Lung microvascular endothelial cell (primary cell): ENCODE results near the gene TERT. TPM values are rescaled to one million over a fixed set of nuclear protein-coding genes. Genes with fewer than 3 reads are reported as not detected.
"Not testable (repeated sequence)": the region's sequence is repeated elsewhere in the genome, so short reads cannot be mapped to it uniquely, and the experiment has no call there.

Experiments used
- DNase-seq, 2 donors: peaks; one replicate each; pipeline versions ENCODE4 v3.0.0 to v3.0.0-alpha.2; 2010; ENCODE audit warnings: low read depth in 2 of 2
- total RNA-seq: library from RNA; depleted of rRNA; stranded (reverse); fragments of >200 nt; gene quantifications from 2 replicates; pipeline ENCODE4 v1.2.1, GENCODE V29; 2014

Gene TERT
- total RNA-seq, 1 donor from 2014 or later = not detected

GRCh38 chr5:1240496-1241260, 54.2 kb downstream of the TERT start:
- no peak for DNase-seq

GRCh38 chr5:1239505-1240251, 55.2 kb downstream of the TERT start:
- no peak for DNase-seq

DNA sequence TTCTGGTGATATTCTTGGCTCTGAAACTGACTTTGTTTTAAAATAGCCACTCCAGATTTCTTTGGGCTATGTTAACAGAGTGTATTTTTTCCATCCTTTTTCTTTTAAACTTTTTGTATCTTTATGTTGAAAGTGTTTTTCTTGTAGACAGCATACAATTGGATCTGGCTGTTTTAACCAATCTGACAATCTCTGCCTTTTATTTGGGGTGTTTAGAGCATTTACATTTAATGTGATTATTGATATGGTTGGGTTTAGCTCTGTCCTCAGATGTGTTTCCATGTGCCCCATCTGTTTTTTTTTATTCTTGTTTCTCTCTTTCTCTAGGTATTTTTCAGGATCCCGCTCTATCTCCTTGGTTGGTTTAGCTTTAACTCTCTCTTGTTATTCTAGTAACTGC, 59.0 kb downstream of the TERT start:
- no peak for DNase-seq

GRCh38 chr5:1235379-1235778, 59.5 kb downstream of the TERT start:
- no peak for DNase-seq

GRCh38 chr5:1232780-1233179, 62.1 kb downstream of the TERT start:
- DNase-seq = no peak

GRCh38 chr5:1231354-1231905, 63.4 kb downstream of the TERT start:
- DNase-seq = no peak

- no peak for DNase-seq
Measured at GRCh38 chr5:1230551-1230950, 64.3 kb downstream of the TERT start.

DNA sequence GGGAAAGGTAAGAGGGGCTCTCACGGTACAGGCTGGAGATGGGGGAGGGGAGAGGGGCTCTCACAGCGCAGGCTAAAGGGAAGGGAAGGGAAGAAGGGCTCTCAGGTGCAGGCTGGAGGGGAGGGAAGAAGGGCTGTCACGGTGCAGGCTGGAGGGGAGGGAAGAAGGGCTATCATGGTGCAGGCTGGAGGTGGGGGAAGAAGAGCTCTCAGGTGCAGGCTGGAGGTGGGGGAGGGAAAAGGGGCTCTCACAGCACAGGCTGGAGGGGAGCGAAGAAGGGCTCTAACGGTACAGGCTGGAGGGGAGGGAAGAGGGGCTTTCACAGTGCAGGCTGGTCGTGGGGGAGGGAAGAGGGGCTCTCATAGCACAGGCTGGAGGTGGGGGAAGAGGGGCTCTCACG, 65.0 kb downstream of the TERT start:
- no peak for DNase-seq

DNA sequence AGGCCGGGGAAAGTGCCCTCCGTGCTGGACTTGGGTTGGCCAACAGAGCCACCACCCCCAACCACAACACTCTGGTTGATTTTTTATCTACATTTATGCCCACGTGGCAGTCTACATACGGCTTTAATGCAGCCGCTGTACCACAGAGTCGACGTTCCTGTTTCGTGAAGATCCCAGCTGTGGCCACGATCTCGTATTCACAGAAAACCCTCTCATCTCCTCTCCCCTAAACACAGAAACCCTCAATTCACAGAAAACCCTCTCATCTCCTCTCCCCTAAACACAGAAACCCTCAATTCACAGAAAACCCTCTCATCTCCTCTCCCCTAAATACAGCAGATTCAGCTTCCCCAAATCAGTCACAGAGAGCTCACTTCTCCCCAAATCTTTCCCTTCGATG, 65.8 kb downstream of the TERT start:
- not testable (repeated sequence) for DNase-seq

GRCh38 chr5:1228120-1228519, 66.7 kb downstream of the TERT start:
- DNase-seq = no peak

GRCh38 chr5:1227667-1228066, 67.2 kb downstream of the TERT start:
- no peak for DNase-seq

GRCh38 chr5:1226839-1227581, 67.9 kb downstream of the TERT start:
- no peak for DNase-seq

DNA sequence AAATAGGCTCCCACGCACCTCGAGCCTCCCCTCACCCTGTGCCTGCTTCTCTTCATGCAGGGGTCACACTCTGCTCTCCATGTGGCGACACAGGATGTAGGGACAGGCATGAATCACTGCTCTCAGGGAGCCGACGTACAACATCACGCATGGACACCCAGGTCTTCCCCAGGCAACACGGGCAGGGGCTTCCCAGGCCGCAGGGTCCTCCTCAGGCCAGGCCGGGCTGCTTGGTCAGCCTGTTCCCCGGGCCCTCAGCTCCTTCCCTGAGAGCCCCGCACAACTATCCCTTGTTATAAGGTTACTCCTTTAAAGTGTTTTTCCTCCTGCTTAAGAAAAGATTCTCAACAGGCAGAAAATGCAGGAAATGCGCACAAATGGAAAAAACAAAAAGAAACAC, 68.6 kb downstream of the TERT start:
- DNase-seq = no peak

GRCh38 chr5:1225081-1225480, 69.8 kb downstream of the TERT start, which contains the start of gene SLC6A18:
Gene SLC6A18 (plus strand): TSS chr5:1225381. CDS start chr5:1225478, 97 bp downstream.
- DNase-seq = no peak

GRCh38 chr5:1224631-1225030, 70.2 kb downstream of the TERT start:
- DNase-seq = no peak

DNA sequence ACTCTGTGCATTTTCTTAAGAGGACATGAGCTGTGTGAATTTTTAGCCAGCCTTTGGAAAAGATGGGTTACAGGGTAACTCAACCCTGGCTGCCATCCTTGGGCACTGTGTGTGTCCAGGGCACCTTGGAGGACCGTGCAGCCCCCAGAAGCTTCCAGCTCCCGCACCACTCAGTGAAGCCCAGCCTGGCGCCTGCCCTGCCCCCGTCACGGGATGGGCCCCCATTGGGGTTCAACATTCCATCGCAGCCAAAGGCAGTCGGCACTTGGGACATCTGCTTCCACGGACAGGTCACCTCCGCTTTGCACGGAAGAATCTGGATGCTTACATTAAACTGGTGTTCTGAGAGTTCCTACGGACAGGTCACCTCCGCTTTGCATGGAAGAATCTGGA, 71.6 kb downstream of the TERT start:
- DNase-seq = no peak

DNA sequence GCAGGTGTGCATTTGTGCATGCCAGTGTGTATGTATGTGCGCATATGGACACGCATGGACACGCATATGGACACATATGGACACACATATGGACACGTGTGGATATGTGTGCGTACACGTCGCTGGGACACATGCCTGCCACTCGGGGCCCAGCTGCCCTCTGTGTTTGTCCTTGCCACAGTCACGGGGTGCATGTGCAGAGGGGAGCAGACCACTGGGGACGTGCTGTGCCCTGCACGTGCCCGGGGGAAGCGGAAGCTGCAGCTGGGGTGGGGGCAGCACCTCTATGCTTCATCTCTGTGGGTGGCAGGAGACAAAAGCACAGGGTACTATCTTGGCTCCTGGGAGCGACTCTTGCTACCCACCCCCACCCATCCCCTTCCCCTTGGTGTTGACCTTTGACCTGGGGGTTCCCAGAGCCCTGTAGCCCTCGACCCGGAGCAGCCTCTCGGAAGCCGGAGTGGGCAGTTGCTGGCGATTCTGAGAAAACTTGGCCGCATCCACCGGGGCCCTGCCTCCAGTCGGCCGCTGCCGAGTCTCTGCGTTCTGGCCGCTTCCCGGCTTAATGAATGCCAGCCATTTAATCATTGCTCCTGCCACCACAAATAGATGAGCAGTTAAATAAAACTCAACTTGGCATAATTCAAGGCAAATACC, 72.1 kb downstream of the TERT start:
- no peak for DNase-seq

DNA sequence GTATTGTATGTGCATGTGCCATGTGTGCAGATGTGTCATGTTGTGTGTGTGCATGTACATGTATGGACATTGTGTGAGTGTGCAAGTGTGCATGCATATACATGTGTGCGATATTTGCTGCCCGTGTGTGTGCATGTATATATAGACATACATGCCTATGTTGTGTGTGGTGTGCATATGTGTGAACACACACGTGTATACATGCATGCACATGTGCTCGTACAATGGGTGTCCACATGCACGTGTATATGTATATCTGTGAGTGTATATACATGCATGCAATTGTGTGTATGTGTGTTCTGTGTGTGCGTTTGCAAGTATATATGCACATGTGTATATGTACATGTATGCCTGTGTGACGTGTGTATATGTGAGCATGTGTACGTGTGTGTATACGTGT, 72.7 kb downstream of the TERT start:
- DNase-seq = no peak

- DNase-seq = no peak
Measured at GRCh38 chr5:1221721-1222120, 73.1 kb downstream of the TERT start.

- no peak for DNase-seq
Measured at GRCh38 chr5:1220831-1221230, 74.0 kb downstream of the TERT start.

DNA sequence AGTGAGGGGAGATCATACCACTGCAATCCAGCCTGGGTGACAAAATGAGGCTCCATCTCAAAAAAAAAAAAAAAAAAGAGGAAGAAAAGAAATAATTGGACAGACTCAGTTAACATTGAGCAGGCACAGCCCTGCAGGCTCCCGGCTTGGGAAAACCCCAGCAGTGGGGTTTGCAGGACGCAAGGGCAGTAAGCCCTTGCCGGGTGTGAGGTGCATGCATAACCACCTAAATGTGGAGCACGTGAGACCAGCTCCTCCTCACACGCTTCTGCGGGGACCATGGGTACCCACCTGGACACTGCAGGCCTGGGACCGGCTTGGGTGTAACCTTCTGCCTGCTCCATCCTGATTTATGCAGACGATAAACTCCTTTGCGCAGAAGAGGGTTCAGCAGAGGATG, 74.5 kb downstream of the TERT start:
- DNase-seq = no peak

- no peak for DNase-seq
Measured at GRCh38 chr5:1219768-1220100, 75.1 kb downstream of the TERT start.
